H1 (cell line): ENCODE data around the gene LCNL1.

Experiments
- BRCA1 ChIP-seq: IDR thresholded peaks from 2 replicates; pipeline ENCODE4 v1.6.1; 2012; ENCODE audit warnings: low read depth, low read length, improper control_type of control experiment
- CHD2 ChIP-seq: IDR thresholded peaks from 2 replicates; pipeline ENCODE4 v1.6.1; 2012; ENCODE audit warnings: low read length, improper control_type of control experiment
- CTCF ChIP-seq, 3 experiments: IDR thresholded peaks; 1 replicate in 2 of 3; 2 replicates in 1 of 3; pipeline versions ENCODE4 v1.5.1 to v1.6.1; 2011; ENCODE audit warnings: low read length in 3 of 3, mild to moderate bottlenecking in 3 of 3, inconsistent platforms in 2 of 3, low read depth in 1 of 3, moderate library complexity in 1 of 3; ENCODE audit not compliant: insufficient read depth in 1 of 3; ENCODE audit errors: control extremely low read depth in 1 of 3
- EP300 ChIP-seq, 2 experiments: IDR thresholded peaks; 1 replicate in 1 of 2; 2 replicates in 1 of 2; pipeline ENCODE4 v1.6.1; 2011 to 2012; ENCODE audit warnings: low read depth in 2 of 2, low read length in 2 of 2, mild to moderate bottlenecking in 2 of 2, borderline replicate concordance in 1 of 2, inconsistent platforms in 1 of 2, moderate library complexity in 1 of 2
- GTF2F1 ChIP-seq: IDR thresholded peaks from 2 replicates; pipeline ENCODE4 v1.6.1; 2012; ENCODE audit warnings: low read depth, low read length, improper control_type of control experiment, borderline replicate concordance
- MAX ChIP-seq: IDR thresholded peaks from 2 replicates; pipeline ENCODE4 v1.6.1; 2012; ENCODE audit warnings: inconsistent platforms
- POLR2AphosphoS5 ChIP-seq: IDR thresholded peaks from 2 replicates; pipeline ENCODE4 v1.6.1; 2011; ENCODE audit warnings: low read depth, low read length
- RNF2 ChIP-seq: fragments of 200-900, 300-1000 bp; sonication (generic); IDR thresholded peaks from 2 replicates; pipeline ENCODE4 v1.7.1; 2016; ENCODE audit warnings: borderline replicate concordance, low read depth, mild to moderate bottlenecking, antibody characterized with exemption, low read length; ENCODE audit not compliant: poor library complexity, severe bottlenecking; ENCODE audit errors: missing control alignments
- SP4 ChIP-seq: IDR thresholded peaks from 2 replicates; pipeline ENCODE4 v1.6.1; 2012; ENCODE audit warnings: low read length, inconsistent platforms
- TAF1 ChIP-seq: IDR thresholded peaks from 2 replicates; pipeline ENCODE4 v1.6.1; 2011; ENCODE audit warnings: mild to moderate bottlenecking, low read depth, low read length

GRCh38 chr9:137027369-137028262 is 44.8 kb downstream of the LCNL1 start, which contains the start of gene ABCA2:
- no peak for TF ChIP-seq EP300 (IDR thresholded peaks at IDR 0.05; ENCODE audit: borderline replicate concordance in 1 of 2, low read depth in 2 of 2, low read length in 2 of 2)
- TF ChIP-seq TAF1 = no peak
- TF ChIP-seq RNF2 = no peak
- TF ChIP-seq GTF2F1 = no peak
- no peak for TF ChIP-seq POLR2AphosphoS5
- TF ChIP-seq MAX = peak; percentile 7; the same call in 1 of the 2 replicates
- TF ChIP-seq CTCF (IDR thresholded peaks at IDR 0.05; ENCODE audit: control extremely low read depth in 1 of 3, insufficient read depth in 1 of 3, low read depth in 1 of 3, low read length in 3 of 3) = no peak
- no peak for TF ChIP-seq CHD2
- no peak for TF ChIP-seq SP4
- TF ChIP-seq BRCA1 = no peak
